Gastroesophageal sphincter (tissue), 3 donors: ENCODE measurements around the gene SAMMSON.

Experiments used
- CTCF ChIP-seq, 4 experiments: fragments of 200-600 bp in 2 of 4; fragments of 450-650 bp in 2 of 4; sonication (generic) in 1 of 4; IDR thresholded peaks; one replicate each; pipeline ENCODE4 v1.5.1; 2017 to 2019; ENCODE audit warnings: antibody characterized with exemption in 4 of 4, mild to moderate bottlenecking in 2 of 4, moderate library complexity in 2 of 4
- EP300 ChIP-seq: sonication (generic); formaldehyde crosslinking; IDR thresholded peaks from one replicate; pipeline ENCODE4 v1.6.1; 2017; ENCODE audit warnings: antibody characterized with exemption, mild to moderate bottlenecking
- POLR2A ChIP-seq, 2 donors: fragments of 450-650 bp; IDR thresholded peaks; one replicate each; pipeline ENCODE4 v1.6.1; 2017; ENCODE audit warnings: antibody characterized with exemption in 2 of 2, mild to moderate bottlenecking in 2 of 2, moderate library complexity in 1 of 2
- POLR2AphosphoS5 ChIP-seq: sonication (generic); formaldehyde crosslinking; IDR thresholded peaks from one replicate; pipeline ENCODE4 v1.6.1; 2017; ENCODE audit warnings: antibody characterized with exemption

- TF ChIP-seq CTCF (IDR thresholded peaks at IDR 0.05) = no peak
- TF ChIP-seq POLR2A (IDR thresholded peaks at IDR 0.05) = no peak
- no peak for TF ChIP-seq POLR2AphosphoS5
- TF ChIP-seq EP300 = no peak
Measured at GRCh38 chr3:70085613-70086012, 86.1 kb downstream of the SAMMSON start.
